Measurements from ENCODE around the gene ALDH3A2. TPM values are rescaled to one million over a fixed set of nuclear protein-coding genes. Genes with fewer than 3 reads are reported as not detected.

The ALDH3A2 gene
- total RNA-seq, 1 experiment from 2014 or later, result 44.4 TPM

DNA sequence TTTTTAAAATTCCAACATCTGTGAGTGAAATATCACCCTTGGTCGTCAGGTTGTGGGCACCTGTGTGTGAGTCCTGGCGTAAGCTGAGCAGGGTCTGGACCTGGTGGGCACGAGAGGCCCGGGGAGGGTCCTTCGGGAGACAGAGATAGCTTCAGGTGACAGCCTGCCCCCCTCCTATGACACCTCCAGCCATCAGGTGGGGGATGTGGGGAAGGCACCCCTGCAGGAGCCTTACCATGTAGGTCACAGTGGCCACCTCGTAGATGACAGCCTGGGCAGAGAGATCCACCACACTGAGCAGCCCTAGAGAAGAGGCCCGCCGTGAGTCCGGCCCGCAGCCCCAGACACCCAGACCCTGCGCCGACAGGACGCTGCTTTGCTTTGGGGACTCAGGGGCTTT is 56.6 kb downstream of the ALDH3A2 start:
- no TSS peak for BruUV-seq (replicated peaks)
- POLR2A ChIA-PET, result no interaction called here
- no peaks in the 10 kb centered on the region for H3K9me3 ChIP-seq (ENCODE audit: control insufficient read depth, insufficient read depth, low read depth, low read length)
- no peaks in the 10 kb centered on the region for H3K36me3 ChIP-seq (ENCODE audit: control insufficient read depth, insufficient read depth, low read length)
- no peak overlapping the region for H3K27ac ChIP-seq (ENCODE audit: low read length)
- no peak for DNase-seq (ENCODE audit: low read depth, low spot score)
- no peak for ATAC-seq
- in situ Hi-C loops (cut with HindIII; ENCODE audit: low pct_unique_long_range_greater_than_20kb, low sequenced_read_pairs), result no loop called here
- CTCF ChIA-PET, result no interaction called here
- H3K4me1 ChIP-seq (ENCODE audit: control insufficient read depth, insufficient read depth, low read length), result no peaks in the 10 kb centered on the region
- intact Hi-C loops (cut with micrococcal nuclease; ENCODE audit: unreplicated experiment), result no loop called here
- no peak overlapping the region for H3K4me3 ChIP-seq (ENCODE audit: low read depth in 2 of 2, low read length in 2 of 2)
- TF ChIP-seq, protein P1, sequence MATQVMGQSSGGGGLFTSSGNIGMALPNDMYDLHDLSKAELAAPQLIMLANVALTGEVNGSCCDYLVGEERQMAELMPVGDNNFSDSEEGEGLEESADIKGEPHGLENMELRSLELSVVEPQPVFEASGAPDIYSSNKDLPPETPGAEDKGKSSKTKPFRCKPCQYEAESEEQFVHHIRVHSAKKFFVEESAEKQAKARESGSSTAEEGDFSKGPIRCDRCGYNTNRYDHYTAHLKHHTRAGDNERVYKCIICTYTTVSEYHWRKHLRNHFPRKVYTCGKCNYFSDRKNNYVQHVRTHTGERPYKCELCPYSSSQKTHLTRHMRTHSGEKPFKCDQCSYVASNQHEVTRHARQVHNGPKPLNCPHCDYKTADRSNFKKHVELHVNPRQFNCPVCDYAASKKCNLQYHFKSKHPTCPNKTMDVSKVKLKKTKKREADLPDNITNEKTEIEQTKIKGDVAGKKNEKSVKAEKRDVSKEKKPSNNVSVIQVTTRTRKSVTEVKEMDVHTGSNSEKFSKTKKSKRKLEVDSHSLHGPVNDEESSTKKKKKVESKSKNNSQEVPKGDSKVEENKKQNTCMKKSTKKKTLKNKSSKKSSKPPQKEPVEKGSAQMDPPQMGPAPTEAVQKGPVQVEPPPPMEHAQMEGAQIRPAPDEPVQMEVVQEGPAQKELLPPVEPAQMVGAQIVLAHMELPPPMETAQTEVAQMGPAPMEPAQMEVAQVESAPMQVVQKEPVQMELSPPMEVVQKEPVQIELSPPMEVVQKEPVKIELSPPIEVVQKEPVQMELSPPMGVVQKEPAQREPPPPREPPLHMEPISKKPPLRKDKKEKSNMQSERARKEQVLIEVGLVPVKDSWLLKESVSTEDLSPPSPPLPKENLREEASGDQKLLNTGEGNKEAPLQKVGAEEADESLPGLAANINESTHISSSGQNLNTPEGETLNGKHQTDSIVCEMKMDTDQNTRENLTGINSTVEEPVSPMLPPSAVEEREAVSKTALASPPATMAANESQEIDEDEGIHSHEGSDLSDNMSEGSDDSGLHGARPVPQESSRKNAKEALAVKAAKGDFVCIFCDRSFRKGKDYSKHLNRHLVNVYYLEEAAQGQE (IDR thresholded peaks at IDR 0.05; ENCODE audit: insufficient read depth in 1 of 2, low read depth in 2 of 2, low read length in 1 of 2), result no peak
- TF ChIP-seq, protein P2, sequence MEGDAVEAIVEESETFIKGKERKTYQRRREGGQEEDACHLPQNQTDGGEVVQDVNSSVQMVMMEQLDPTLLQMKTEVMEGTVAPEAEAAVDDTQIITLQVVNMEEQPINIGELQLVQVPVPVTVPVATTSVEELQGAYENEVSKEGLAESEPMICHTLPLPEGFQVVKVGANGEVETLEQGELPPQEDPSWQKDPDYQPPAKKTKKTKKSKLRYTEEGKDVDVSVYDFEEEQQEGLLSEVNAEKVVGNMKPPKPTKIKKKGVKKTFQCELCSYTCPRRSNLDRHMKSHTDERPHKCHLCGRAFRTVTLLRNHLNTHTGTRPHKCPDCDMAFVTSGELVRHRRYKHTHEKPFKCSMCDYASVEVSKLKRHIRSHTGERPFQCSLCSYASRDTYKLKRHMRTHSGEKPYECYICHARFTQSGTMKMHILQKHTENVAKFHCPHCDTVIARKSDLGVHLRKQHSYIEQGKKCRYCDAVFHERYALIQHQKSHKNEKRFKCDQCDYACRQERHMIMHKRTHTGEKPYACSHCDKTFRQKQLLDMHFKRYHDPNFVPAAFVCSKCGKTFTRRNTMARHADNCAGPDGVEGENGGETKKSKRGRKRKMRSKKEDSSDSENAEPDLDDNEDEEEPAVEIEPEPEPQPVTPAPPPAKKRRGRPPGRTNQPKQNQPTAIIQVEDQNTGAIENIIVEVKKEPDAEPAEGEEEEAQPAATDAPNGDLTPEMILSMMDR (IDR thresholded peaks at IDR 0.05), result no peak
- no peak for TF ChIP-seq SIN3A (IDR thresholded peaks at IDR 0.05; ENCODE audit: borderline replicate concordance, insufficient read depth, low read depth, low read length)
- no peak for TF ChIP-seq TCF7L2 (IDR thresholded peaks at IDR 0.05; ENCODE audit: low read depth, low read length)
- TF ChIP-seq POLR2AphosphoS5 (IDR thresholded peaks at IDR 0.05; ENCODE audit: low read depth, low read length), result no peak
- H3K27me3 ChIP-seq (ENCODE audit: control insufficient read depth, insufficient read depth, low read length), result no peaks in the 10 kb centered on the region

DNA sequence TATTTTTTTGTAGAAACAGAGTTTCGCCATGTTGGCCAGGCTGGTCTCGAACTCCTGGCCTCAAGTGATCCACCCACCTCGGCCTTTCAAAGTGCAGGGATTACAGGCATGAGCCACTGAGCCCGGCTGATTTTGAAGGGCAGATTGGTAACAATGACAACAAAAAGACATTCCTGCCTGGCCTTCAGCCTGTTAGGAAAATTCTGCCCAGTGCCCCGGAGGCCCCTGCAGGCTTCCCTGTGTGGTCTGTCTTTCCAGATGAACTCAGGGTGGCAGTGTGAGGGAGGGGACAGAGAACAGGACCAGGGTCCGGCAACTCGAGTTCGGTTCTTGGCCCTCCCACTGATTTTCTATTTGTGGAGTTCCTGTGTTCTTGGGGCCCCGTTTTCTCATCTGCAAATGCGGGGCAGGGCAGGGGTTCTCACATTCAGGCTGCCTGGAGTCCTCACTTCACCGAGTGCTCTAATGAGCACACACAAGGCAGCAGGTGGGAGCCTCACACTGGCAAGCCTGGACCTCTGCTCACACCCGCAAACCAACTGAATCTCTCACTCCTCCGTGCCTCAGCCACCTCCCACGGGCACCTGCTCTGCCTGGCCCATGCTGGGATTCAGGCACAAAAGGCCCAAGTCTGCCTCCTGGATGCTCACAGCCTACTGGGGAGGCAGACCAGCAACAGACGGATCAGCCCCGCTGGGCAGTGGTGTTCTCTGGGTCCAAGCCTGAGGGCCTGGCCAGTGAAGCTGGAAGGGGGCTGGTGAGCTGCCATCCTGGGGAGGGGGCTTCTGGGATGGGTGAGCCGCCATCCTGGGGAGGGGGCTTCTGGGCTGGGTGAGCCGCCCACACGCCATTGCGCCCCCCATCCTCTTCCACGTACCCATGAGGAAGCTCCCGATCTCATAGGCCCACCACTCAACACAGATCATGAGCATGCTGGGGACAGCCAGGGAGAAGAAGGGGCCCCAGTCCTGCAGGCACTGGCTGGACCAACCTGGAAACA is 57.5 kb downstream of the ALDH3A2 start:
- intact Hi-C loops (cut with micrococcal nuclease; ENCODE audit: unreplicated experiment), result no loop called here
- H3K4me3 ChIP-seq (ENCODE audit: low read depth in 2 of 2, low read length in 2 of 2), result no peak overlapping the region
- DNase-seq (ENCODE audit: low read depth, low spot score) (no peak), ATAC-seq (no peak)
- H3K36me3 ChIP-seq (ENCODE audit: control insufficient read depth, insufficient read depth, low read length), result no peaks in the 10 kb centered on the region
- CTCF ChIA-PET, result no interaction called here
- POLR2A ChIA-PET, result no interaction called here
- TF ChIP-seq TCF7L2 (IDR thresholded peaks at IDR 0.05; ENCODE audit: low read depth, low read length), result no peak
- TF ChIP-seq, protein P2 (IDR thresholded peaks at IDR 0.05), result no peak
- no peaks in the 10 kb centered on the region for H3K27me3 ChIP-seq (ENCODE audit: control insufficient read depth, insufficient read depth, low read length)
- no peaks in the 10 kb centered on the region for H3K9me3 ChIP-seq (ENCODE audit: control insufficient read depth, insufficient read depth, low read depth, low read length)
- H3K27ac ChIP-seq (ENCODE audit: low read length), result no peak overlapping the region
- H3K4me1 ChIP-seq (ENCODE audit: control insufficient read depth, insufficient read depth, low read length), result no peaks in the 10 kb centered on the region
- BruUV-seq (replicated peaks), result no TSS peak
- in situ Hi-C loops (cut with HindIII; ENCODE audit: low pct_unique_long_range_greater_than_20kb, low sequenced_read_pairs), result no loop called here
